Loucy (cell line): ENCODE measurements around the gene MXD4.

Source experiments
- CTCF ChIP-seq: fragments of 200-600 bp; sonication (generic); conservative IDR thresholded peaks from 2 replicates; pipeline ENCODE4 v1.5.1; 2014; ENCODE audit warnings: mild to moderate bottlenecking, antibody characterized with exemption, low read length
- EZH2phosphoT487 ChIP-seq: fragments of 200-600 bp; IDR thresholded peaks from 2 replicates; pipeline ENCODE4 v1.6.1; 2018; ENCODE audit warnings: antibody characterized with exemption, mild to moderate bottlenecking, moderate library complexity, borderline replicate concordance

GRCh38 chr4:2262145-2262943 is 435 bp upstream of the MXD4 start:
- TF ChIP-seq CTCF (no peak), EZH2phosphoT487 (no peak)
